ENCODE measurements around the gene IGF1. TPM values are rescaled to one million over a fixed set of nuclear protein-coding genes. Genes with fewer than 3 reads are reported as not detected.

The IGF1 gene
- total and polyA plus RNA-seq, 3 donors from 2014 or later = 16.2 to 50.9 (median 16.9) TPM

GRCh38 chr12:102481705-102482425 lies 1.5 kb upstream of the IGF1 start:
- no peaks in the 10 kb centered on the region for H3K36me3 ChIP-seq (ENCODE audit: low read depth, missing control alignments)
- intact Hi-C loops (cut with DNase I; ENCODE audit: low total_unique reads) = no loop called here
- no peaks in the 10 kb centered on the region for H3K4me1 ChIP-seq
- DNase-seq = no peak
- H3K27ac ChIP-seq = no peak overlapping the region
- H3K27me3 ChIP-seq = no peaks in the 10 kb centered on the region
- no peak overlapping the region for H3K4me3 ChIP-seq
- TF ChIP-seq CTCF (IDR thresholded peaks at IDR 0.05) (no peak), POLR2A (IDR thresholded peaks at IDR 0.05) (no peak)
- H3K9me3 ChIP-seq = no peaks in the 10 kb centered on the region

- intact Hi-C loops (cut with DNase I; ENCODE audit: low total_unique reads) = no loop called here
- TF ChIP-seq CTCF (IDR thresholded peaks at IDR 0.05) (no peak), POLR2A (IDR thresholded peaks at IDR 0.05) (no peak)
- H3K27ac ChIP-seq = peak overlapping the region in 1 of 2 donors; percentile 54
Measured at GRCh38 chr12:102479939-102480338, 424 bp downstream of the IGF1 start.

GRCh38 chr12:102479099-102479885 lies 1.1 kb downstream of the IGF1 start:
- TF ChIP-seq POLR2A (IDR thresholded peaks at IDR 0.05) = no peak
- no peak for TF ChIP-seq CTCF (IDR thresholded peaks at IDR 0.05)
- DNase-seq = no peak
- Histone ChIP-seq H3K36me3 (ENCODE audit: low read depth, missing control alignments) (no peaks in the 10 kb centered on the region), H3K4me3 (peak overlapping the region; percentile 38 to 45), H3K27me3 (no peaks in the 10 kb centered on the region), H3K9me3 (no peaks in the 10 kb centered on the region), H3K27ac (peak overlapping the region; percentile 54 to 56), H3K4me1 (no peaks in the 10 kb centered on the region)
- intact Hi-C loops (cut with DNase I; ENCODE audit: low total_unique reads) = no loop called here
- 28 to 38% methylated on average over 11 of the region's 11 CpGs for WGBS, 2 donors

More at GRCh38 chr12:102479939-102480338, 424 bp downstream of the IGF1 start:
- WGBS, 2 donors = 40 to 51% methylated on average over 4 of the region's 4 CpGs
- no peaks in the 10 kb centered on the region for H3K27me3 ChIP-seq
- H3K4me1 ChIP-seq = no peaks in the 10 kb centered on the region
- no peaks in the 10 kb centered on the region for H3K36me3 ChIP-seq (ENCODE audit: low read depth, missing control alignments)
- H3K4me3 ChIP-seq = peak overlapping the region; percentile 38 to 45
- DNase-seq = no peak
- H3K9me3 ChIP-seq = no peaks in the 10 kb centered on the region

GRCh38 chr12:102478405-102479098 lies 1.8 kb downstream of the IGF1 start:
- H3K9me3 ChIP-seq = no peaks in the 10 kb centered on the region
- no peaks in the 10 kb centered on the region for H3K36me3 ChIP-seq (ENCODE audit: low read depth, missing control alignments)
- intact Hi-C loops (cut with DNase I; ENCODE audit: low total_unique reads) = no loop called here
- 10 to 23% methylated on average over 4 of the region's 4 CpGs for WGBS, 2 donors
- no peaks in the 10 kb centered on the region for H3K27me3 ChIP-seq
- TF ChIP-seq CTCF (IDR thresholded peaks at IDR 0.05) (no peak), POLR2A (IDR thresholded peaks at IDR 0.05) (no peak)
- H3K4me1 ChIP-seq = no peaks in the 10 kb centered on the region
- peak overlapping the region; percentile 38 to 45 for H3K4me3 ChIP-seq
- H3K27ac ChIP-seq = peak overlapping the region; percentile 54 to 56
- no peak for DNase-seq

All from testis (tissue), 3 donors.